Fibroblast of pulmonary artery (primary cell): Measurements from ENCODE around the gene PRICKLE2.
A peak's percentile ranks its signal among the peaks of the same experiment; 100 is the strongest.

ENCODE experiments used
- DNase-seq: peaks from one replicate; pipeline ENCODE4 v3.0.0-alpha.2; 2010; ENCODE audit warnings: low read depth
- H3K4me3 ChIP-seq: replicated peaks from 2 replicates; pipeline ENCODE4 v1.5.1; 2011; ENCODE audit warnings: low read depth, mild to moderate bottlenecking, control low read depth, low read length, moderate library complexity
- CTCF ChIP-seq: IDR thresholded peaks from 2 replicates; pipeline ENCODE4 v1.5.1; 2011; ENCODE audit warnings: mild to moderate bottlenecking, control low read depth, low read length, inconsistent platforms; ENCODE audit errors: missing control alignments

The PRICKLE2 gene

GRCh38 chr3:64148955-64149653 lies 76.2 kb downstream of the PRICKLE2 start:
- H3K4me3 ChIP-seq: no peak overlapping the region
- no peak for DNase-seq
- TF ChIP-seq CTCF: no peak

DNA sequence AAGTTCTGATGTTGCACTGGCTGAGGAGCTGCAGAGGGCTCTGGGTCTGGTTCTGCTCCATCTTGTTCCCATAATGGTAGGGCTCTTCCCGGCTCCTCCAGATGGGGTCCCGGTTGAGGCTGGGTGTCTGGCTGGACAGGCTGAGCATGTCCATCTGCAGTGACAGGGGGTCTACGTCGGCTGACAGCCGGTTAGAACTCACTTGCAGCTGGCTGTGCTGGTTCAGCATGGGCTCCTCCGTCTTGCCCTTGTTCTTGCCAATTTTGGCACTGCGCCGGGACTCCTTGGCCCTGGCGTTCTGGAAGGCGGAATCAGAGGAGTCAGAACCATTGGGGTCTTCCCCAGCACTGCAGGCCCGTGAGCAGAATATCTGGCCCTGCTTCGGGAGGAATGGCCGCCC lies 78.1 kb downstream of the PRICKLE2 start:
- DNase-seq: no peak
- no peak for TF ChIP-seq CTCF

DNA sequence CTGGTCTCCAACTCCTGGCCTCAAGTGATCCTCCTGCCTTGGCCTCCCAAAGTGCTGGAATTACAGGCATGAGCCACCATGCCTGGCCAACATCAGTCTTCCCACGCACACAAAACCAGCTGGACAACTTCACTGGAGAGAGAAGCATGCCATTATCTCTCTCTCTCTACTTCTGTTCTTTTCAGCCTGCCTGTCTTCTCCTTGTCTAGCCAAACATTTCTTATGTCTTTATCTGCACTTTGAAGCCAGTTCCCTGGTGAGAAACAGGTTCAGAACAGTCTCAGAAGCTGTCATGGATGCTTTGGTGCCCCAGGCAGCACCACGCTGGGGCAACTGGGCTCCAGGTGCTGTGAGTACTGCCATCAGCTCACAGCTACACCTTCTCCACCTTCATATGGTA lies 79.8 kb downstream of the PRICKLE2 start:
- DNase-seq: no peak
- H3K4me3 ChIP-seq: no peak overlapping the region
- TF ChIP-seq CTCF: no peak

More for the DNA sequence above, 78.1 kb downstream of the PRICKLE2 start:
- H3K4me3 ChIP-seq: no peak overlapping the region

GRCh38 chr3:64144241-64144900 lies 80.9 kb downstream of the PRICKLE2 start:
- no peak for TF ChIP-seq CTCF

GRCh38 chr3:64143409-64144130 lies 81.7 kb downstream of the PRICKLE2 start:
- TF ChIP-seq CTCF: no peak
- no peak overlapping the region for H3K4me3 ChIP-seq
- peak; percentile 60 for DNase-seq

More at GRCh38 chr3:64144241-64144900, 80.9 kb downstream of the PRICKLE2 start:
- H3K4me3 ChIP-seq: no peak overlapping the region
- DNase-seq: no peak

DNA sequence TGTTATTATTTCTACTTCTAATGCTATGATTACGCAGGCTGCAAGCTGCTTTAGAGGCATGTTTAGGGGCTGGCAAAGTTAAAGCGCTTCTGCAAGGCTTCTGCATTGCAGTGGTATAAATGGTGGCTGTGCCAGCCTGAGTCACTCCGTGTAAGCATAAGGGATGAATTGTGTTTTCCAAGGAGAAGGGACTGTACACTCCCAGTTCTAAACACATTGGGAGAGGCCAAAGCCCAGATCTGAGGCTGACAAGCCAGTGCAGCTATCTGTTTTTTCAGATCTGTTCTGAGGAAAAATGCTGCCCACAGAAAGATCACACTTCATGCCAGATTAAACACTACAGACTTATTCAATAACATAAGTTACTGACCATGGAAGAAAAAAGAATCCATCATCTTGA lies 83.8 kb downstream of the PRICKLE2 start:
- TF ChIP-seq CTCF: no peak
- no peak overlapping the region for H3K4me3 ChIP-seq

More for the DNA sequence above, 83.8 kb downstream of the PRICKLE2 start:
- no peak for DNase-seq
